G401.6 (cell line): ENCODE measurements around the gene CTTNBP2.

ENCODE experiments used
- FAIRE-seq: peaks from 2 replicates; lab custom pipeline; 2012; peaks lifted over from hg19 to GRCh38; lab: Jason Lieb, UNC

Gene CTTNBP2

DNA sequence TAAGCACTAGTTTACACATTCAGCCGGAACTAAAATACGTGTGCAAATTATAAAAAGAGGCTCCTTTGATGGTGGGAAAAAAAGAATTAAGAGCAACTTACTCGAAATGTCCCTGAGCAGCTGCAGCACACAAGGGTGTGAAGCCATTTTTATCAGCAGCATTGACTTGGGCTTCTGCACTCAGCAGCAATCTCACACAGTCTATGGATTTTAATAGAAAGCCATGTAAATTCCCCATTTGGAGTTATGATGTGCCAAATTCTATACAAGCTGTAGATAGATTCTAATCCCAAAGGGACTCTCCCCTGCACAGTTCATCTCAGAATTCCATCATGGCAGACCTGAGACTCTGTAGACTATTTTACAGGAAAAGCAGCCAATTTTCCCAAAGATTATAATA lies 90.5 kb downstream of the CTTNBP2 start:
- FAIRE-seq = no peak

DNA sequence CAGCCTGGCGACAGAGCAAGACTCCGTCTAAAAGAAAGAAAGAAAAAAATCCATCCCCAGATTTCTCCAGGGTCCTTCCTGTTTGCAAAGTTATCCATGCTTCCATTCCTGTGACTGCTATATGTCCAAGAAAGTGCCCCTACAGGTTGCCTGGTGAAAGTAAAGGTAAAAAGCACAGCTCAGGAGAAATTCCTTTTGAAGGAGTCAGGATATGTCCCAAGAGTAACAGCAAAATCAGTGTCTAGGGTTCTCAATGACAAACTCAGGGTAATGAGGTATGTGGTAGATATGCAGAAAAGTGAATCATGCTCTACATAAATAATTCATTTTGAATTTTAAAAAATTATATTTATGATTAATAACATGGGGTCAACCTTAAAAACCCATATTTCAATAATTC lies 91.5 kb downstream of the CTTNBP2 start:
- no peak for FAIRE-seq

- FAIRE-seq = no peak
Measured at GRCh38 chr7:117780832-117781231, 92.4 kb downstream of the CTTNBP2 start.

DNA sequence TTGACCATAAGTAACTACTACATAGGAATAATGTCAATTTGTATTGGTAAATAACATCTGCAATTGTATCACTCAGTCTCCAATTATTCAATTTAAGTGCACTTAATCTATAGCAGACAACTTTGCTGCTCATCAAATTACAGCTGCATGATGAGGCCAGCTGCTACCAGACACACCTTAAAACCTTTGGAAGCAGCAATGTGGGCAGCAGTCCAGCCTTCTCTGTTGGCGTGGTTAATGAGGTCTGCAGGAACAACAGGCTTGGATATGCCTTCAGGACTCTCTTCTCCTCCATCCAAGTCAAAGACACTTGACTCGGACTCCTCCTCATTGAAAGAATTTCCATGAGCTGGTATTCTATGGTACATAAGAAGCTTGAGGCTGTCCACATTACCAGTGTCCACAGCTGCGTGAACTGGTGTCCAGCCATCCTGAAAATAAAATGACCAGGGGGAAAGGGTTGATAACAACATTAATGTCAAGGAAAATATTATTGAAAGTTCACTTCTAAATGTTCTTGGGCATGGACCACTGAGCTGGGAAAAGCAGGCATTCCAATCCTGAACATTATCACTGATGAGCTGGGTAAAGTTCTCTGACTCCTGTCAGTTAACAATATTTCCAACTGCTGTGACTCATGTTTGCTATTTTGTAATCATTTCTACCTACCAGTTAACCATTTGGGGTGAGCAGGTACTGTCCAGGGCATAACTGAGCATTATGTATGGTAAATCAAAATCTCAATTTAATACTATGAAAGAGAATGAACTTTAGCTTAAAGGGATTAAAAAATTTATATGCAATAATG lies 95.7 kb downstream of the CTTNBP2 start:
- no peak for FAIRE-seq

GRCh38 chr7:117776224-117776623 lies 97.0 kb downstream of the CTTNBP2 start:
- FAIRE-seq = no peak

DNA sequence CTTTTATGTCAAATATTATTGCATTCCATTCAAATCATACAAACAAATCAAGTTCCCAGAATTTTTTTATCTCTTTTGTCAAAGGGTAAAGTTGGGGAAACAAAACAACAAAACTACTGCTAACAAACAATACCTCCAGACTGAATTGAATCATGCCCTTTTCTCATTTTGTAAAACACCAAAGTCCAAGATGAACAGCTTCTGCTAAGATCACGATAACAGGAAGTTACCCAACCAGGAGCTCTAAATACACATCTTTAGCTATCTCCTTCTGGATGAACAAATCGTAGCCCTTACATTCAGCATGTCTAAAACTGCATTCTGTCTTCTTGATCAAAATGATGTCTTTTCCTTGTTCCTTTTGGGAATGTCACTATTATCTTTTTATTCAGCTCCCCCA lies 97.4 kb downstream of the CTTNBP2 start:
- FAIRE-seq = no peak

- FAIRE-seq = no peak
Measured at GRCh38 chr7:117774943-117775342, 98.3 kb downstream of the CTTNBP2 start.

DNA sequence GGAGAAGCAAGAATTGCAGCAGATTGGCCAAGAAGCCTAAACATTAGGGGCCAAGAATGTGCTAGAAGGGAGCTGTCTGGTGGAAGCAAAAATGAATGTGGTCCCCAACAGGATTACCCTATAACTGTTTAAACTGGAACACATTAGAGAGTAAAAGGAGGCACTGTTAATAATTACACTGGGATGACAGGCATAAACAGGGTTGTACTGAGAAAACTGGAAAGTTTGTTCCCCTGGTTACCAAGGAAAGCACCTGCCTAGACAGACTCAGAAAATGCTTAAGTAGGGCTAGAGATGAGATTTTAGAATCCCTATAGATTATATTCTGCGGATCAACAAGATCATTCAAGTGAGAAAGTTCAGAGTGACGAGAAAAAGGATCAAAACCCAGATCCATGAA lies 100.8 kb downstream of the CTTNBP2 start:
- no peak for FAIRE-seq

DNA sequence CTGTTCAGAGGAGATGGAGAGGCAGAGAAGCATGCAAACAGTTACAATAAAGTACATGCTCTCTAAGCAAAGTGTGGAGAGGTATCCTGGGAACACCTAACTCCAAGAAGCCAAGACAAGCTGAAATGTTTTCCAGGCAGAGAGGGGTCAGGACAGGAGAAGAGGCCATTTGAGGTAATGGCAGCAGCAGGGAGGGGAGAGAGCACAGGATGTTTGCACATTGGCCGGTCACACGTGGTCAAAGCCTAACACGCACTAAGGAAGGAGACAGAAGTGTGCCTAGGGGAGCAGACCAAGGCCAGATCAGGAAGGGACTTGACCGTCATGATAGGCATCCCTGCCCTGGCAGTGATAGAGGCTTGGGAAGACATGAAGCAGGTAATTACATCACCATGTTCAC lies 101.5 kb downstream of the CTTNBP2 start:
- FAIRE-seq = no peak

- no peak for FAIRE-seq
Measured at GRCh38 chr7:117769085-117769484, 104.2 kb downstream of the CTTNBP2 start.

GRCh38 chr7:117767951-117768350 lies 105.3 kb downstream of the CTTNBP2 start:
- FAIRE-seq = no peak

DNA sequence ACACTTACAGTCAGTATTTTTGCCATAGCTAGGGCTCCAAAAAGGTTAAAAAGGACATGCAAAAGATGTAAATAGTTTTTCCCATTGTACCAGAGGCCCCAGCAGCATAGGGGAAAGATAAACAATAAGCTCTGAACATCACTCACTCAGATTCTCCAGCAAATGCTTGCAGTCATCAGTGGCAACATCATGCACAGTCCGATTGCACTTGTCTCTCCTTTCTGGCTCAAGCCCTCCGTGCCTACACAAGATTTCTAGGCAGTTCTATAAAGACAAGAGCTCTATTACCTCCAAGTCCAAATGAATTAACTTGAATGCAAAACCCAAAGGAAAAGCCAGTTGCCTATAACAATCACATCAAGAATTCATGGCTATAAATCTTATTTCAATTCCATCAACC lies 106.3 kb downstream of the CTTNBP2 start:
- FAIRE-seq = no peak

DNA sequence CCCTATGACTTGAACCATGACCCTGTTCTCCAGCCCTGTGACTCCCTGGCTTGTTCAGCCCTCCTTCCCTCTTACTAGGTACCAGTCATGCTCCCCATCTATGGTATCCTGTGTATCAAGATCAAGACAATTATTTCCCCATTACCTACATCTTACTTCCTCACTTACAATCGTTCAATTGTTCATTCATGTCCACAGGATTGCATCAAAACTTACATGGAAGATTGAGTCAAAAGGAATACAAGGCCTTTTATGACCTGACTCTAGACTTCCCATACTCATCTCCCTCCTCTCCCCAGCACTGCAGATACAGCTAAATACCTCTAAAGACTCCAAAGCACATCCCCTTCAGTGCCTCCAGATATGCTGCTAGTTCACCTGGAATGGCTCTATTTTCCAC lies 109.2 kb downstream of the CTTNBP2 start:
- FAIRE-seq = no peak

DNA sequence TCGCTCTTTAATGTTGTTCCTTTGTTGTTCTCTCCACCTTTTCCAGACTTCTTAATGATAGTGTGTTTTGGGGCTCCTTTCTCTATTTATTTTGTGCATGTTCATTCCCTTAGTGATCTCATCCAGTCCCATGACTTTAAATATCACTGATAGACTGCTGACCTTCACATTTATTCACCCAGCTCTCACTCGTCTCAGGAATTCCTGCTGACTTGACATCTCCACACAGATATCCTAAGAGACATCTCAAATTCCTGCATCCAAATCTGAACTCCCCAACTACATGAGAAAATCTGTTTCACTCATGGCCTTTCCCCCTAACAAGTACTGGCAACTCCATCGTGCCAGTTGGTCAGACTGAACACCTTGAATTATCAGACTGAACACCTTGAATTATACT lies 111.2 kb downstream of the CTTNBP2 start:
- FAIRE-seq = no peak

DNA sequence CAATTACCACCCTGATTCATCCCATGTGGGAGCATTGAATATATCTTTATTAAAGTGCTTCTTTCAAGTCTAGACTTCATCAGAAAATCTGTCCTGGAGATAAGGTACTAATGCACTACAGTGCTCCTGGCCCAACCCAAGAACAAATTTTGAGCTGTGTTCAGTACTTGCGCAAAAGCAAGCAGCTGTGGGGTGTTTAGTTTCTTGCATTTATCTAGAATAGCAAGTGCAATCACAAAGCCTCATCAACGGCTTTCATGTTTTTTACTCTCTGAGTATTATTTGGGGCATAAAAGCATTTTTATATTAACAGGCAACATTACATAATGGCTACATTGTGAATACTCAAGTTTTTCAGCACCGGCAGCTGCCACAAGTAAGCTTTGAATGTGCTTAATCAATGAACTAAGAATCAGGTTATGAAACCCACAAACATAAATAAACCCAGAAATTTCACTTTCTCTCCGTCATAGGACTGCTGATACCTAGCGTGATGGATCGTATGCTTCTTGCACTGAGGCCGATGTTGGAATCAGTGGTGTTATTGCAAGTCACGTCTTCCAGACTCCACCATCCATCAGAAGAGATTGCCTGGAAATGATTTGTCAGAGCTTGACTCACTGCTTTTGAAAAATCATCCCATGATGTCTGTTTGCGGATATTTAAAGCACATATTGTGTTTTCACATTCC lies 113.1 kb downstream of the CTTNBP2 start:
- FAIRE-seq = no peak

- no peak for FAIRE-seq
Measured at GRCh38 chr7:117757440-117757839, 115.8 kb downstream of the CTTNBP2 start.

DNA sequence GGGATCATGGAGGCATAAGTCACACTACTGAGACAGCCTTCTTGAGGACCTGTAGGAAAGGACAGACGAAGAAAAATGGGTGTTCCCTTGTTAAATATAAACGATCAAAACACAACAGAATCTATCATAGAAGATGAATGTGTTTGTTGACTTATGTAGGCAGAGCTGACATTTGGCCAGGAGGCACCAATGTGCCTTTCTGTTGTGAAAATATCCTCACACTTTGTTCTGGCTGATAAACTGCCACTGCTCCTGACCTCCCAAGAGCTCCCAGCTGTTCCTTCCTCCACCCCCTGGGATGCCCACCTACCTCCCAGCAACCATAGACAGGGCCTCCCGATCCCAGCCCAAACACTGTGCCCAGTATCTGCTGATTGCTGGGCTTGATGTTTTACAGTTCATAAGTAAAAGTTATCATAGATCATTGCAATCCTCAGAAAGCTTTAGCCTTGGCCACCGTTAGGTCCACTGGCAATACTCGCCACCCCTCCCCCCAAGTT lies 116.6 kb downstream of the CTTNBP2 start:
- no peak for FAIRE-seq

DNA sequence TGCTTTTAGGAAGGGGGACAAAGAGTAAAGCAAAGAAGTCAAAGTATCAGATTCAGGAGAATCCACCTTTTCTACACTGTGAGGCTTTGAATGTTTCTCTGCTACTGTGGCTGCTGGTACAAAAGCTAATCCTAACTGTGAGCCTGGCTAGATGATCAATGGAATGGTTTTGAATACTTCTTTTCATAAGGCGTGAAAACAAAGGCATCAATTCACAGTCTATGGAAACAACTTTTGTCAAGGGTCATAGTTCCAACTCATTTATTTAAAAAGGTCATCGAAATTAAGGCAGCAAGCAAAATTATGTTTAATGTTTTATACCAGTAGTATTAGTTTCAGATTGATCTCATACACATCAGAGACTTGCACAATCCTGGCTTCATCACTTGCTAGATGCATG lies 118.1 kb downstream of the CTTNBP2 start:
- no peak for FAIRE-seq

DNA sequence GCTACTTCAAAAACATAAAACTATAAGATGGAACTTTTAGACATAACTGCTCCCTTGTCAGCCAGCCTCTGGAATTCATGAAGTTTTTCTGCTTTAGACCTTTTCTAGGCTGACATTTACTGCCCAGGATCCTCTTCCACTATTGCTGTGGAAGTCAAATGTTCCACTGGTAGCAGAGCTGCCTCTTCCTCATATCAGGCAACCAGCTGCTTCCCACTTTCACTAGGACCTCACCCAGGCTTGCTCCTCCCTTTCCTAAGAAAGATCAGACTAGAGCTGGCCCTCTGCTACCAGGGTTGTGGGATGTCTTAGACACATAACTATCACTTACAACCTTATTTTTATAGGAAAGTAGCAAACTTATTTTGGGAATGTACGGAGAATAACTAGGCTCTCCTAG lies 121.5 kb downstream of the CTTNBP2 start:
- no peak for FAIRE-seq

DNA sequence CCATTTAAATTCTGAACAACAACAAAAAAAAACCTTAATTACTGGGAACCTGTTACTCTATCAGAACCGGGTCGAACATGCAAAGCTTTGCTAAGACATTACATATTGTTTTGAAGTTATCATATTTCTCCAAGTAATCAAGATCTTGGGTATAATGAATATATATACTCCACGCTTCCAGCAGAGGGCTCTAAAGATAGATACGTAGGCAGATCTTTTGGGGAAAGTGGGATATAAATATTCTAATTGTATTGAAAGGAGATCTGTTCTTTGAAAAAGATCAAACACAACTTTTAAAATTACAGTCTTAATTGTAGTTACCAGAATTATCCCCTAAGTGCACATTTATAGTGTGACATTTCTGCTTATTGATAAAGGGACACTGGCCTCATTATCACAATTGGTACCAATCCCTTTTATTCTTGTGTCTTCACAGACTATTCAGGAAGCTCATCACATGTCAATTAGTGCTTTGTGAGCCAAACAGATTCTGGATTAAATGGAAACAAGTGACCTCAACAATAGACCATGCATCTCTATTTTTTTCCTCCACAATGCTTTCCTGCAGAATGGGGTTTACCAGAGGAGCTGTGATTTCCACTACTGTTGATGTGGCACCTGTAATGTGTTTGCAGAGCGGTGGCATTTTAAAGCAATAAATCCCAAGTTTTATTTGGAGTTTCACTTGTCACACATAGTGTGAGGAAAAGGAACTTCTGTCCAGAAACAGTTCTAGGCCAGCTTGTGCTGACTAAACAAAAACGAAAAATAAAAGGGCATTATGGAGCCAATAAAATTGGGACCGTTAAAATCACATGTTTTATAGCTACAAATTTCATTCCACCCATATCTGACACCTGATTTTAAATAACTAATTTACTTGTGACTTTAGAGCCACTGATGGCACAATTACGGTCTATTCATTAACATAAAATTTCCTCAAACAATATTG lies 122.4 kb downstream of the CTTNBP2 start:
- FAIRE-seq = no peak

DNA sequence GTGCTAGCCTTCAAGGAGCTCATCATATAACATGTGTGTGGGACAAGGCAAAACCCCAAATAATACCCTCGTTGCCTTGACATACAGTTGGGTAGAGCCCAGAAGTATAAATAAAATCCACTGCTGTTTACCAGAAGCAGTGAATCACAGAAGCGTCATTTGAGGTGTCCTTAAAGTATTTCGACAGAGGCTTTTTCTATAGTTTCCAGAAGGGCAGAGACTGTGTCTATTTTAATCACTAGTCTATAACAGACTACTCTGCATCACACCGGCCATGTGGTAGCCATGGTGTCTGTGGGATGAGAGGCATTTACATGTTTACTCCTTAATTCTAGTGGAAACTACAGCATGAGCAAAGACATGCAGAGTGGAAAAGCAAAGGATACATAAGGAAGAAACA lies 131.3 kb downstream of the CTTNBP2 start:
- FAIRE-seq = no peak

GRCh38 chr7:117739085-117739484 lies 134.2 kb downstream of the CTTNBP2 start:
- FAIRE-seq = no peak

- FAIRE-seq = no peak
Measured at GRCh38 chr7:117737926-117738325, 135.3 kb downstream of the CTTNBP2 start.
